Lower lobe of right lung (tissue), 2 donors: ENCODE measurements around the gene EVPL. TPM values are rescaled to one million over a fixed set of nuclear protein-coding genes. Genes with fewer than 3 reads are reported as not detected.
A peak's percentile ranks its signal among the peaks of the same experiment; 100 is the strongest.

Source experiments
- ATAC-seq, 2 donors: fragments of 200-7000 bp; cut with Tn5 transposase; one replicate each; pipeline ENCODE4 v1.9.1; 2020 to 2022; ENCODE audit warnings: mild to moderate bottlenecking in 2 of 2, moderate library complexity in 2 of 2
- DNase-seq: peaks from one replicate; pipeline ENCODE4 v3.0.0-alpha.2; 2020
- H3K27ac ChIP-seq: fragments of 200-600 bp; one replicate; pipeline ENCODE4 v1.8.0; 2022
- H3K27me3 ChIP-seq: fragments of 200-600 bp; one replicate; pipeline ENCODE4 v1.8.0; 2022; ENCODE audit warnings: low read depth
- H3K36me3 ChIP-seq: fragments of 200-600 bp; one replicate; pipeline ENCODE4 v1.8.0; 2022; ENCODE audit warnings: mild to moderate bottlenecking
- H3K4me1 ChIP-seq: fragments of 200-600 bp; one replicate; pipeline ENCODE4 v1.8.0; 2022
- H3K4me3 ChIP-seq: fragments of 200-600 bp; one replicate; pipeline ENCODE4 v1.8.0; 2022; ENCODE audit warnings: mild to moderate bottlenecking
- H3K9me3 ChIP-seq: fragments of 200-600 bp; one replicate; pipeline ENCODE4 v1.8.0; 2022
- intact Hi-C: fragments of 100-400 bp; cut with DNase I; formaldehyde crosslinking; loops from one replicate; pipeline ENCODE4 v1.11.0; 2022
- total RNA-seq: library from RNA; stranded (reverse); fragmentation: NEBNext Ultra II Directional; extraction: Animal tissue kit (Norgen Biotek cat#: 25700); gene quantifications from one replicate; pipeline ENCODE4 v1.2.1, GENCODE V29; 2021
- TF ChIP-seq, protein P1 (sequence below): fragments of 200-600 bp; IDR thresholded peaks from one replicate; pipeline ENCODE4 v1.8.0; 2022; ENCODE audit warnings: antibody characterized with exemption, mild to moderate bottlenecking
- donor health status: DM: no; HTN: yes; CAD: no; lungs with severe emphysema.

Gene EVPL
- total RNA-seq, 1 donor from 2014 or later, result 36.8 TPM

DNA sequence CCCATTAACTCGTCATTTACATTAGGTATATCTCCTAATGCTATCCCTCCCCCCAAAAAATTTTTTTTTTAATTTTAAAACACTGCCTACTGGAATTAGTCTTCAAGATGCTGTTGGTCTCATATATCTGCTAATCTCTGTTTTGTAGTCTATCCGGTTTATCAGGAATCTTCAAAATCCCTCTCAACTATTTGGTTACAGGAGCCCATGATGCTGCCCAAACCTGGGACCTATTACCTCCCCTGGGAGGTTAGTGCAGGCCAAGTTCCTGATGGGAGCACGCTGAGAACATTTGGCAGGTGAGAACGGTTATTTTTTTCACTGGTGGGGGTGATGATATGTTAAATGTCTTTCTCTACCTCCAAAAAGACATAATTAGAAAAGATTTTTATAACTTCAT is 41.1 kb downstream of the EVPL start:
- Histone ChIP-seq H3K36me3 (peaks cover 5% of the 10 kb centered on the region), H3K4me3 (no peak overlapping the region), H3K9me3 (no peaks in the 10 kb centered on the region), H3K27ac (no peak overlapping the region), H3K4me1 (peaks cover 32% of the 10 kb centered on the region), H3K27me3 (no peaks in the 10 kb centered on the region)
- DNase-seq, result no peak
- ATAC-seq, result no peak
- TF ChIP-seq, protein P1, sequence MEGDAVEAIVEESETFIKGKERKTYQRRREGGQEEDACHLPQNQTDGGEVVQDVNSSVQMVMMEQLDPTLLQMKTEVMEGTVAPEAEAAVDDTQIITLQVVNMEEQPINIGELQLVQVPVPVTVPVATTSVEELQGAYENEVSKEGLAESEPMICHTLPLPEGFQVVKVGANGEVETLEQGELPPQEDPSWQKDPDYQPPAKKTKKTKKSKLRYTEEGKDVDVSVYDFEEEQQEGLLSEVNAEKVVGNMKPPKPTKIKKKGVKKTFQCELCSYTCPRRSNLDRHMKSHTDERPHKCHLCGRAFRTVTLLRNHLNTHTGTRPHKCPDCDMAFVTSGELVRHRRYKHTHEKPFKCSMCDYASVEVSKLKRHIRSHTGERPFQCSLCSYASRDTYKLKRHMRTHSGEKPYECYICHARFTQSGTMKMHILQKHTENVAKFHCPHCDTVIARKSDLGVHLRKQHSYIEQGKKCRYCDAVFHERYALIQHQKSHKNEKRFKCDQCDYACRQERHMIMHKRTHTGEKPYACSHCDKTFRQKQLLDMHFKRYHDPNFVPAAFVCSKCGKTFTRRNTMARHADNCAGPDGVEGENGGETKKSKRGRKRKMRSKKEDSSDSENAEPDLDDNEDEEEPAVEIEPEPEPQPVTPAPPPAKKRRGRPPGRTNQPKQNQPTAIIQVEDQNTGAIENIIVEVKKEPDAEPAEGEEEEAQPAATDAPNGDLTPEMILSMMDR, result no peak
- intact Hi-C loops, result no loop called here

DNA sequence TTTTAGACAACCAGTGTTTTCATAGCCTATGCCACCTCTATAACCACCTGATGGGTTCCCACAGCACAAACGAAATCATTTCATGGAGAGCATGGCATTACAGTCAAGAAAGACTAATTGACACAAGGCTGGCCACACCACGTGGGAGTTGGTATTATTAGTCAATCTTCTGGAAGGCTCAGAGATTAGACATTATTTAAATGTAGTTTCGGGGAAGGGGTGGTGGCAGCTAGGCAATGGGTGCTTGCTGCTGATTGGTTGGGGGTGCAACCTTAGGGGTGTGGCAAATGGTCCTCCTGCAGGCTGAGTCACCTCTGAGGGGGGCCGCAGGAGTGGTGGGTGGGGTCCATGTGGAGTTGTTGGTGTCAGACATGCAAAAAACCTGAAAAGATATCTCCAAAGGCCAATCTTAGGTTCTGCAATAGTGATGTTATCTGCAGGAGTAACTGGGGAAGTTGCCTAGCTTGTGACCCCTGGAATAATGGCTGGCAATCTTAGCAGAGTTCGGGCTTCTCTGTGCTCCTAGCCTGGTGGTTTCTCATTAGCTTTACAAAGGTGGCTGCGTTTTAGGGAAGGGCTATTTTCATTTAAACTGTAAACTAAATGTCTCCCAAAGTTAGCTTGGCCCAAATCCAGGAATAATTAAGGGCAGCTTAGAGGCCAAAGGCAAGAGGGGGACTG is 43.5 kb downstream of the EVPL start:
- Histone ChIP-seq H3K4me1 (peaks cover 43% of the 10 kb centered on the region), H3K9me3 (no peaks in the 10 kb centered on the region), H3K4me3 (no peak overlapping the region), H3K27me3 (no peaks in the 10 kb centered on the region), H3K27ac (peak overlapping the region; percentile 64), H3K36me3 (no peaks in the 10 kb centered on the region)
- TF ChIP-seq, protein P1, result no peak
- intact Hi-C loops, result no loop called here
- ATAC-seq (peak in 1 of 2 donors; percentile 1), DNase-seq (peak; percentile 64)

DNA sequence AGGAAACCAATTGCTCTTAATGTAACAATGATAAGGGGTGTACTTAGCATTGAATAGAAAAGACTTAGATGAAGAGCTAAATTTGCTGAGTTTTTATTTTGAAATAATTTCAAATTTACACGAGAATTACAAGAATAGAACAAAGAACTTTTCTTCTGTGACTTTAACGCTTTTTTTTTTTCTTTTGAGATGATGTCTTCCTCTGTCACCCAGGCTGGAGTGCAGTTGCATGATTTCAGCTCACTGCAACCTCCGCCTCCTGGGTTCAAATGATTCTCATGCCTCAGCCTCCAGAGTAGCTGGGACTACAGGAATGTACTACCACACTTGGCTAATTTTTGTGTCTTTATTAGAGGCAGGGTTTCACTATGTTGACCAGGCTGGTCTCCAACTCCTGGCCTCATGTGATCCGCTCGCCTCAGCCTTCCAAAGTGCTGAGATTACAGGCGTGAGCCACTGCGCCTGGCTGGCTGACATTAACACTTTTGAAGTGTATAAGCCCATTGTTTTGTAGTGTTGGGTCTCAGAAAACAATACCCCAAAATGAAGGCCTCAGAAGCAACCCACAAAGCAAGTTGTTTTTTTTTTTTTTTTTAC is 46.0 kb downstream of the EVPL start:
- Histone ChIP-seq H3K4me3 (no peak overlapping the region), H3K9me3 (no peaks in the 10 kb centered on the region), H3K27me3 (no peaks in the 10 kb centered on the region), H3K4me1 (peaks cover 65% of the 10 kb centered on the region), H3K27ac (peak overlapping the region; percentile 64), H3K36me3 (no peaks in the 10 kb centered on the region)
- intact Hi-C loops, result no loop called here
- TF ChIP-seq, protein P1, result no peak
- no peak for DNase-seq
- ATAC-seq, result no peak

DNA sequence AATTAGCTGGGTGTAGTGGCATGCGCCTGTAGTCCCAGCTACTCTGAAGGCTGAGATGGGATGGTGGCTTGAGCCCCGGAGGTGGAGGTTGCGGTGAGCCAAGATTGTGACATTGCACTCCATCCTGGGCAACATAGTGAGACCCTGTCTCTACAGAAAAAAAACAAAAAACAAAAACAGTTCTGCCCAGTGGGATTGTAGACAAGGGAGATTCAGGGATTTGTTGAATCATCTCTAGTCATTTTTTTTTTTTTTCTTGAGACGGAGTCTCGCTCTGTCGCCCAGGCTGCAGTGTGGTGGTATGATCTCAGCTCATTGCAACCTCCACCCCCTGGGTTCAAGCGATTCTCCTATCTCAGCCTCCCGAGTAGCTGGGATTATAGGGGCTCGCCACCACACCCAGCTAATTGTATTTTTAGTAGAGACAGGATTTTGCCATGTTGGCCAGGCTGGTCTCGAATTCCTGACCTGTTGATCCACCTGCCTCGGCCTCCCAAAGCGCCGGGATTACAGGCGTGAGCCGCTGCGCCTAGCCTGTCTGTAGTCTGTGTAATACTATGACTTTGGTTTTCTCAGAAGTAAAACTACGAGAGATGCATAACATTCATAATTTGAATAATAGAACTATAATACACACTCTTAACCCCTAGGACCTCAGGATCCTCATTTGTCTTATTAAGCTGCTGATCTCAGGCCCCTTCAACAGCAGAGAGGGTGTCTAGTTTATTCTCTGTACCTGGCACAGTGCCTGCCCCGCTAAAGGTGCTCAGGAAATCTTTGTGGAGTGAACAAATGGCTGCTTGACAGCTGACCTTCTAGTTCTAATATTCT is 46.7 kb downstream of the EVPL start:
- H3K4me1 ChIP-seq, result peaks cover 72% of the 10 kb centered on the region
- intact Hi-C loops, result no loop called here

DNA sequence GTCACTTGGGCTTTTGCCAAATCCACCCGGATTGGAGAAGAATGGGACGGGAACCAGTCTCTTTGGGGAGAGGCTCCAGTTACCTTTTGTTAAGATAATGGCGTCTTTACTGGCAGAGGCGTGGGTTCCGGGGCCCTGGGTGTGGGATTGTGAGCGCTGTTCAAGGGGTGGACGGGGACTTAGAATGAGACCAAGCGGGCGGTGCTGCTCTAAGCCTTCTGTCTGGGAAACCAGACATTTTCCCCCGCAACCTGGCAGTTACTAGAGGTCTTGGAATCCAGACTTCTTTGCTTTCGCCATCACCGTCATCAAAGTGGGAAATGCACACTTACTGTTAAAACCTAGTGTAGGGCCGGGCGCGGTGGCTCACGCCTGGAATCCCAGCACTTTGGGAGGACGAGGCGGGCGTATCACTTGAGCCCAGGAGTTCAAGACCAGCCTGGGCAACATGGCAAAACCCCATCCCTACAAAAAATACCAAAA is 47.4 kb downstream of the EVPL start:
- DNase-seq (no peak), ATAC-seq (peak; percentile 49 to 54)
- Histone ChIP-seq H3K4me1 (peaks cover 76% of the 10 kb centered on the region), H3K4me3 (peak overlapping the region; percentile 66), H3K36me3 (no peaks in the 10 kb centered on the region), H3K27ac (peak overlapping the region; percentile 98), H3K27me3 (no peaks in the 10 kb centered on the region), H3K9me3 (no peaks in the 10 kb centered on the region)
- intact Hi-C loops, result no loop called here
- TF ChIP-seq, protein P1, result no peak

More for the DNA sequence above, 46.7 kb downstream of the EVPL start:
- H3K36me3 ChIP-seq, result no peaks in the 10 kb centered on the region
- no peaks in the 10 kb centered on the region for H3K9me3 ChIP-seq
- no peaks in the 10 kb centered on the region for H3K27me3 ChIP-seq
- peak overlapping the region; percentile 98 for H3K27ac ChIP-seq
- no peak for DNase-seq
- TF ChIP-seq, protein P1, result no peak
- H3K4me3 ChIP-seq, result peak overlapping the region; percentile 66
- no peak for ATAC-seq
